Activated CD8-positive, alpha-beta memory T cell treated with anti-CD3 and anti-CD28 coated beads for 4 hours (primary cell): ENCODE data around the gene ERN2.
"Not testable (repeated sequence)": the region's sequence is repeated elsewhere in the genome, so short reads cannot be mapped to it uniquely, and the experiment has no call there.

Experiments
- DNase-seq, 2 donors: peaks; one replicate each; pipeline ENCODE4 v3.0.0-alpha.2; 2020; ENCODE audit warnings: low read depth in 2 of 2

The ERN2 gene

GRCh38 chr16:23712976-23713375, at the start of gene ERN2:
ERN2 (minus strand) TSS chr16:23713222; CDS start chr16:23713187, 35 bp downstream.
- DNase-seq = no peak

DNA sequence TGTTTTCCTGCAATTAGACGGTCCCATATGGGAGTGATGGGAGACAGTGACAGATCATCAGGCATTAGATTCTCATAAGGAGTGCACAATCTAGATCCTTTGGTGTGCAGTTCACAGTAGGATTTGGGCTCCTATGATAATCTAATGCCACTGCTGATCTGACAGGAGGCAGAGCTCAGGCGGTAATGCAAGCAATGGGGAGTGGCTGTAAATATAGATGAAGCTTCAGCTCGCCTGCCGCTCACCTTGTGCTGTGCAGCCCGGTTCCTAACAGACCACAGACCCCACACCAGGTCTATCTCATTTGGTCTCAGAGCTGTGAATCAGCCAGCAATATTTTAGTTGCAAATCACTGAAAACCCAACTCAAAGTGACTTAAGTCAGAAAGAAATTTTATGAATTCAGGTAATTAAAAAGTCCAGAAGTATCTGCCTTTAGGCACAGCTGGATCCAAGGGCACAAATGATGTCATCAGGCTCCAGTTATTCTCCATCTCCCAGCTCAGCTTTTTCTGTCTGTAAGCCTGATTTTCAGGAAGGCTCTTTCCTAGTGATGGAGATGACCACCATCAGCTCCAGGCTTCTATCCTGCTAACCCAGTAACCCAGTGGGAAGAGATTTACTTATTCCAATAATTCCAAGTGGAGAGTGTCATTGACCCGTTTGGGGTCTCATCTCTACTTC, 45.1 kb upstream of the ERN2 start:
- no peak for DNase-seq

GRCh38 chr16:23757116-23757515, 44.1 kb upstream of the ERN2 start:
- no peak for DNase-seq

DNA sequence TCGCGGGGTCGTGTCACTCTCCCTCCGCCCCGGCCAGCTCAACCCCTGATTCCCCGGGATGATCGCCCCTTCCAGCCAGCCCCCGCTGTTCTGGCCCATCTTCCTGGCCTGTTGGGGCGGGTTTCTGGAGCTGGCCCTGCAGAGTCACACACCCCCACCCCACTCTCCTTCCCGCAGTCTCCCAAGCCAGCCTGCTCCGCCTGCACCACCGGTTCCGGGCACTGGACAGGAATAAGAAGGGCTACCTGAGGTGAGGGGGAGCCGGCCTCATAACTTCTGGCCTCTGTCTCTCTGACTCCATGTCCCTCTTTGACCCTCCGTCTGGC, 42.4 kb upstream of the ERN2 start:
- no peak for DNase-seq

- DNase-seq = no peak
Measured at GRCh38 chr16:23754594-23755483, 41.8 kb upstream of the ERN2 start, which contains the start of gene CHP2. CHP2 (plus strand) TSS chr16:23755026; CDS start chr16:23755050, 24 bp downstream.

GRCh38 chr16:23753908-23754593, 41.0 kb upstream of the ERN2 start:
- no peak for DNase-seq

- DNase-seq = not testable (repeated sequence)
Measured at GRCh38 chr16:23751053-23751452, 38.0 kb upstream of the ERN2 start.

- DNase-seq = no peak
Measured at GRCh38 chr16:23748630-23749029, 35.6 kb upstream of the ERN2 start.

DNA sequence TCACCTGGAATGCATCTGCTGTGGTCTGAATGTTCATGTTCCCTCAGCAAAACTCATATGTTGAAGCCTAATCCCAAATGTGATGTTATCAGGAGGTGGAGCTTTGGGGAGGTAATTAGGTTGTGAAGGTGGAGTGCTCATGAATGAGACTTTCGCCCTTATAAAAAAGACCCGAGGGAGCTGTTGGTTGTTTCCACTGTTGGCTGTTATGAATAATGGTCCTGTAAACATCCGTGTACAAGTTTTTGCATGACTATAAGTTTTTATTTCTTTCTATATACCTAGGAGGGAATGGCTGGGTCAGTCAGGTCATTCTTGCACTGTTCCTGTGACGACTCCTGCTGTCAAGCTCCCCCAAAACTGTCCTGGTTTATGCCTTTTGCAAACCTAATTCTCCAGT, 32.2 kb upstream of the ERN2 start:
- DNase-seq = no peak

DNA sequence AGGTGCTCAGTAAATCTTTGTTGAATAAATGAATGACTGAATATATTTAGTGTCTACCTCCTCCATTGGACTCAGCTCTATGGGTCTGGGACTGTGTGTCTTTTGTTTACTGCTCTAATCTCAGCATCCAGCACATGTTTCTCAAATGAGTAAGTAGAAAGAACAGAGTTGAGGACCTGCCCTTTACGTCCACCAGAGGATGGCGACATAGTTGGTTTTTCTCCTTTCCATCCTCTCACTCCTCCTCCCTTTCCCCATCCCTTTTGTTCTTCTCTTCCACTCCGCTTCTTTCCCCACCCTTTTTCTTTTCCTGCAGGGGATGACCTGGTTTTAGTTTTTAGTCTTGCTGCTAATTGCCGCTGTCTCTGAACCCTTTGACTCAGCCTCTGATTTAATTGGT, 29.7 kb upstream of the ERN2 start:
- DNase-seq = no peak

GRCh38 chr16:23741675-23742303, 28.8 kb upstream of the ERN2 start:
- no peak for DNase-seq

DNA sequence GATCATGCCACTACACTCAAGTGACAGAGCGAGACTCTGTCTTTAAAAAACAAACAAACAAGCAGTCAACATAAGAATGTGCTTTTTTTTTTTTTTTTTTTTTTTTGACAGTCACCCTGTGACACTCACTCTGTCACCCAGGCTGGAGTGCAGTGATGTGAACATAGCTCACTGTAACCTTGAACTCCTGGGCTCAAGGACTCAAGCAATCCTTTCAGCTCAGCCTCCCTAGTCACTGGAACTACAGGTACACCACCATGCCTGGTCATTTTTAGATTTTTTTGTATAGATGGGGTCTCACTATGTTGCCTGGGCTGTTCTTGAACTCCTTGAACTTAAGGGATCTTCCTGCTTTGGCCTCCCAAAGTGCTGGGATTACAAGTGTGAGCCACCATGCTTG, 26.5 kb upstream of the ERN2 start:
- DNase-seq = no peak

DNA sequence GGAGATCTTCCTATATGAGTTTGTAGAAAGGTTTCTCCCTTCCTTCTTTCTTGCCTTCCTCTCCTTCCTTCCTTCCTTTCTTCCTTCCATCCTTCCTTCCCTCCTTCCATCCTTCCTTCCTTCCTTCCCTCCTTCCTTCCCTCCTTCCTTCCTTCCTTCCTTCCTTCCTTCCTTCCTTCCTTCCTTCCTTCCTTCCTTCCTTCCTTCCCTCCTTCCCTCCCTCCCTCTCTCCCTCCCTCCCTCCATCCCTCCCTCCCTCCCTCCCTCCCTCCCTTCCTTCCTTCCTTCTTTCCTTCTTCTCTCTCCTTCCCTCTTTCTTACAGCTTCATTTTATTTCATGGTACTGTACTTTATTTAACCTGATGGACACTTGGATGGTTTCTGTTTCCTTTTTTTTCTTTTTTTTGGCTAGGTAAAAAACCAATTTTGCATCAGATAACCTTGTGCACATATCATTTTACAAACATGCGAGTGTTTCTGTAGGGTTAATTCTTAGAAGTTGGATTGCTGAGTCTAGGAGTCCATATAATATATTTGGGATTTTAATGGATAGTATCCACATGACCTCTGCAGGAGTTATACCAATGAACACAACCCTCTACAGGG, 24.5 kb upstream of the ERN2 start:
- DNase-seq = not testable (repeated sequence)

DNA sequence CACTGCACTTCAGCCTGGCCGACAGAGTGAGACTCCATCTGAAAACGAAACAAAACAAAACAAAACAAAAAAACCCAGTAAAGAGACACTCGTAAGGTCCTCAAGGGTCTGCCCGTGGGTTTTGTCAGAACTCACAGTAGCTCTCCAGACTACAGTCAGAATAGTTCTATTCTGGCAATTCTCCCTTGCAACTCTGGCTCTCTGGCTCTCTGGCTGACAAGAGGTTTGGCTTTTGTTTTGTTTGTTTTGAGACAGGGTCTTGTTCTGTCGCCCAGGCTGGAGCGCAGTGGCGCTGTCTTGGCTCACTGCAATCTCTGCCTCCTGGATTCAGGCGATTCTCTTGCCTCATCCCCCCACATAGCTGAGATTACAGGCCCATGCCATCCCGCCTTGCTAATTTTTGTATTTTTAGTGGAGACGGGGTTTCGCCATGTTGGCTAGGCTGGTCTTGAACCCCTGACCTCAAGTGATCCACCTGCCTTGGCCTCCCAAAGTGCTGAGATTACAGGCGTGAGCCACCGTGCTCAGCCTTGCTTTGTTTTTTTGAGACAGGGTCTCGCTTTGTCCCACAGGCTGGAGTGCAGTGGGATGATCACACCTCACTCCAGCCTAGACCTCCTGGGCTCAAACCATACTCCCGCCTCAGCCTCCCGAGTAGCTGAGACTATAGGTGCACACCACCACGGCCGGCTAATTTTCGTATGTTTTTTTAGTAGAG, 21.3 kb upstream of the ERN2 start:
- no peak for DNase-seq

DNA sequence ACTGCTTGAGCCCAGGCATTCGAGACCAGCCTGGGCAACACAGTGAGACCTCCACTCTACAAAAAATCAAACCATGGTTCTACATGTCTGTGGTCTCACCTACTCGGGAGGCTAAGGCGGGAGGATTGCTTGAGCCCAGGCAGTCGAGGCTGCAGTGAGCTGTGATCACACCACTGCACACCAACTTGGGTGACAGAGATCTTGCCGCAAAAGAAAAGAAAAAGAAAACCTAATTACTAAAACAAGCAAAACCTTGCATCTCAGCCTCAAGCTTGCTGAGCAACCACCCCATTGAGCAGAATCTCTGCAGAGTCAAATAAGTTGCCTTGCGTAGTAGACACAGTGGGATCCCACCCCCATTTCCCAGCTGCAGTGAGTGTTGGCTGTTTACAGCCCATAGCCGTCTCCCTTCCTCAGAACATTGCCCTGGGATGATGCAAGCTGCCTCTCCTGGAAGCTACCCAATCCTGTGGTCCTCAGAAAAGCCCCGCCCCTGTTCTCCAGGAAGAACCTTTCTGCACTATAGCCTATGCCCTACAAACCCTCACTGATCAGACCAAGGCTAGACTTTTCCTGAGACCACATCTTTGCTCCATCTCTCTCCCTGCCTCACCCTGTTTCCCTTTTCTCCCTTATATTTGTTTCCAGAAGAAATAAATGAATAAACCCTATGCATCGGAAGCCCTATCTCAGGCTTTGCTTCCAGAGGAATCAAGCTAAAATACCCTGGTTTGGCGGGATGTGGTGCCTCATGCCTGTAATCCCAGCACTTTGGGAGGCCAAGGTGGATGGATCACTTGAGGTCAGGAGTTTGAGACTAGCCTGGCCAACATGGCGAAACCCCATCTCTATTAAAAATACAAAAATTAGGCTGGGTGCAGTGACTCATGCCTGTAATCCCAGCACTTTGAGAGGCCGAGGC, 16.7 kb upstream of the ERN2 start:
- no peak for DNase-seq

DNA sequence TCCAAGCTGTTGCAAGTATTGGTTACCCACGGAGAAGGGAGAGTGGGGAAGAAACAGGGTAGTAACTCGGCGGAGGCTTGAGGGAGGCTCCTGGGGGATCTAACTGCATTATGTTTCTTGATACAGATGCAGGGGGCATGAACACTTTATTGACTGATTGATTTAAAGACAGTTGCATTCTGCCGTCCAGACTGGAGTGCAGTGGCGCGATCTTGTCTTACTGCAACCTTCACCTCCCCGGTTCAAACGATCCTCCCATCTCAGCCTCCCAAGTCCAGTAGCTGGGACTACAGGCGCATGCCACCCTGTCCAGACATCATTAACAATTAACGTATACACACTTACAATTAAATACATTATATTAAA, 15.1 kb upstream of the ERN2 start:
- no peak for DNase-seq

DNA sequence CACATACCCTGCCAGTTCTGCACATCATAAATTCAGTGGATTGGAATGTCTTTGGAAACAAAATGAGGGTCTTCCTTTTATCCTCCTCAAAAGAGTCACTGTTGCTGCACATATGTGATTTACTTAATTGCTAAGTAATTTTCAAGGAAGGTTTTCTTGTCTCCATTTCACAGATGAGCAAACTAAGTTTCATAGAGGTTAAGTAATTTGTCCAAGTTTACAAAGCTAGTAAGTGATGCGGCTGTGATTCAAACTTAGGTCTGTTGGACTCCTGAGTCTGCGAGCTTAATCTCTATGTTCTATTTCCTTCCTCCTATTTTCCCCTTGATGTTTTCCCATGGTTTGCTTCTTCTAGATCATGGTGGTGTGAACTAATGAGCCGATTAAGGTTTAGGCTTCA, 13.7 kb upstream of the ERN2 start:
- no peak for DNase-seq

DNA sequence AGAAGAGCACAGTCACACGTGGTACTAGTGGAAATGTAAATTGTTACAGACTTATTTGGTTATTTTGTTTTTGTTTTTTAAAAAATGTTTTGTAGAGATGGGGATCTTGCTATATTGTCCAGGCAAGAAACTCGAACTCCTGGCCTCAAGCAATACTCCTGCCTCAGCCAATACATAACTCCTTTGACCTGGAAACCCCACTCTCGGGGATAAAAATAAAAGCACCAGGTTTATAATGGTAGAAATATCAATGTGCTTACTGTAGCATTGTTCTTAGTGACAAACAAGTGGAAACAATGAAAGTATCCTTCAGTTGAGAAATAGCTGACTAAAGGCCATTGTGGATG, 11.7 kb upstream of the ERN2 start:
- DNase-seq = no peak

DNA sequence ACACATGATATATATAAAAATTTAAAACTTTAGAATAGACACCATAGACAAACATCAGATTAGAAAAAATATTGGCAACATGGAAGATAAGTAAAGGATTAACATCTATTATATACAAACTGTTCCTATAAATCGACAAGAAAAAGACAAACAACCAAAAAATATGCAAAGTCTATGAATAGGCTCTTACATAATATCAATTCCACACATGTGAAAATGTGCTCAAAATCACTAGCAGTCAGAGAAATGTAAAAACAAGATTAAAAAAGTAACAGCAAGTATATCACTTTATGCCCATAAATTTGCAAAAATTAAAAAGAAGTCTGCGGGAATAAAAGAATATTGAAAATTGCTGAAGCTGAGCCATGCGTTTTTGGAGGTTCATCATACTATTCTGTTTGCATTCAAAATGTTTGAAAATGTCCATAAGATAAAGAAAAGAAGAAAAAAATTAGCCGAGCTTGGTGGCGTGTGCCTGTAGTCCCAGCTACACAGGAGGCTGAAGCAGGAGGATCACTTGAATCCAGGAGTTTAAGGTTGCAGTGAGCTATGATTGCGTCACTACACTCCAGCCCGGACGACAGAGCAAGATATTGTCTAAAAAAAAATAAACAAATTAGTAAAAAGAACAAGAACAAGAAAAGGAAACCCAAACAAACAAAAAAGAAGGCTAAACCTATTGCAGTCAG, 11.2 kb upstream of the ERN2 start:
- DNase-seq = no peak
